ENCODE results near the gene FASTK.

FASTK gene

DNA sequence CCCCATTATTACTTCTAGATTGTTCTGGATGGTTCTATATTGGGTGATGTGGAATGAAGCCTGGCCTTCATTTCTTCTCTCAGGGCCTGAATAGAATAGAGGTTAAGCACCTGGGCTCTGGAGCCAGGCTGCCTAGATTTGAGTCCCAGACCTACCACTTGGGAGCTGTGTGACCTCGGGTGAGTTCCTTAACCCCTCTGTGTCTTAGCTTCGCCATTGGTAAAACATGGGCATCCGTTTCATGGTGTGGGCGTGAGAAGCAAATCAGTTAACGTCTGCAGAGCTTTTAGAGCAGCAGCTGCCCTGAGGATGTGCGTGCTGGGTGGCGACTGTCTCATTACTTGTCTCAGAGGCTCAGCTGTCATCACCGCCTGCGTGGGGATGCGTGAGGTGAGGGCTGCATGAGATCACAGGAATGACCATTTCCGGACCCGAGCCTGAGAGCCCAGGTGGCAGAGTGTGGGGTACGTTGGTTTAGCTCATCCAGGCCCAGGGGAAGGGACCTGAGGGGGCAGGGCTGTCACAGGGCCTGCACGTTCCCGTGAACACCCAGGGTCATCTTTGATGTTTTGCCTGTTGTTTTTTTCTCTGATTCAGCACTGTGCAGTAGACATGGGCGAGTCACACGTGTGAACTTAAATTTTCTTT, 15.3 kb upstream of the FASTK start:
- no peak for DNase-seq (ENCODE audit: low spot score)

DNA sequence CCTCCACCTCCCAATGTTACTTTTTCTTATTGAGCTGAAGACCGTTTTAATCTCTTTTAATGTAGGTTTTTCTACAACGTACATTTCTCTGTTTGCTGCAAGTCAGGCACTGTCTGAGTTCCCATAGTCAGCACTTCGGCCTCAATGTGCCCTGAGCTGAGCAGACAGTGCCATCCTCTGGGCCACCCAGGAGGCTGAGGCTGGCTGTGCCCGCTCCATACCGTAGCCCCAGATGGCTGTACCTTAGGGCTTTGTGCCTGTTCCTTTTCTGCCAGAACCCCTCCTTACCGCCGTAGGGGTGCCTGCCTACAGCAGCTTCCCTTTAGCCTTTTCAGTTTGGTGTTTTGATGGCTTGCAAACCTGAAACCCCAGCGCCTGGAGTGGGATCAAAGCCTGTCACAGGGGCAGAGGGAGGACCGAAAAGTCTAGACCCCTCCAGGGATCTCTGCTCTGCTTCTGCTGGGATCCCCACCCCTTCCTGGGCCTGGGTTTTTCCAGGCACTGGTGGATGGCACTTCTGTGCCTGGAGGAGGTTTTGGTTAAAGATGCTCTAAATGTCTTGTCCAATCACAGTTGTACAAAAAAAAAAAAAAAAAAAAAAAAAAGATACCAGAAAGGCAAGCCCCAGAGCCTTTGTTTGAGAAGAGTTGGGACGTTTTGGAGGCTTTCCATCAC, 14.7 kb upstream of the FASTK start:
- no peak for DNase-seq (ENCODE audit: low spot score)

DNA sequence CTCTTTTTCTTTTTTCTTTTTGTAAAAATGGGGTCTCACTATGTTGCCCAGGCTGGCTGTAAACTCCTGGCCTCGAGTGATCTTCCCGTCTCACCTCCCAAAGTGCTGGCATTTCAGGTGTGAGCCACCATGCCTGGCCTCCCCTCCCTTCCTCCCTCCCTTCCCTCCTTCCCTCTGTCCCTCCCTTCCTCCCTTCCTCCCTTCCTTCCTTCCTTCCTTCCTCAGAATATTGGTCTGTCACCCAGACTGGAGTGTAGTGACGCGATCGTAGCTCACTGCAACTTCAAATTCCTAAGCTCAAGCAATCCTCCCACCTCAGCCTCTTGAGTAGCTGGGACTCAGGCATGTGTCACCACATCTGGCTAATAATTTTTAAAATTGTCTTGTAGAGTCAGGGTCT, 14.1 kb upstream of the FASTK start:
- DNase-seq (ENCODE audit: low spot score), result no peak

DNA sequence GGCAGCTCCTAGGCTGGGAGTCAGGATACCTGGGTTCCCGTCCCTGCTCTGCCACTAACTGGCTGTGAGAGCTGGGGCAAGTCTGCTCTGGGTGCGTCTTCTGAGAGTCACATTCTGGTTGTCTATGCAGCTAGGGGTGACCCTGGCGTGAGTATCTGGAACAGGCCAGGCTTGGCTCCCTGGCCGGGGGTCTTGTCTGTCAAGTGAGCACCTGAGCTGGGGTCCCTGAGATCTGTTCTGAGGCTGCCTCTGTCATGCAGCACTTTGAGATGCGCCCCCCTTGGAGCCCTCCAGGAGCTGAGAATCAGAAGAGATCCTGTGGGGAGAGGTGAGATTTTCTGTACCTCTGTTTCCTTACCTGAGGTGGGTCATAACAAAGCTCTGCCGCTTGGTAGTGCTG, 13.1 kb upstream of the FASTK start:
- DNase-seq (ENCODE audit: low spot score), result no peak

DNA sequence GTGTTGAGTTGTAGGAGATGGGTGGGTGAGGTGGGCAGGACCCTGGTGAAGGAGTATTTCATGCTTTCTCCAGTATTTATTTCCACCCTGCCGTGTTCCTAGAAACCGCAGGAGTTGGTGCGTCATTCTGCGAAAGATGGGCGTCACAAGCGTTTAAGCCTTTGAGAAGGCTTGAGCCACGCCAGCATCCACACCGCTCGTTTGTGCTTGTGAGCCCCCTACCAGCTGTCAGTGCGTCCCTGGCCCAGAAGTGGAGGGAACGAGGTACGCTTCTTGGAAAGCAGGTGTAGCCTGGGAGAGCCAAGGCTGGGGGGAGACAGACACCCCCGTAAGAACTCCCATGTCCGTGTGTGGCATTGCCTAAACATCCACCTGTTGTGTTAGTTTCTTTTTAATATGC, 11.4 kb upstream of the FASTK start:
- no peak for DNase-seq (ENCODE audit: low spot score)

GRCh38 chr7:151091431-151091830, 10.8 kb upstream of the FASTK start:
- DNase-seq (ENCODE audit: low spot score), result no peak

DNA sequence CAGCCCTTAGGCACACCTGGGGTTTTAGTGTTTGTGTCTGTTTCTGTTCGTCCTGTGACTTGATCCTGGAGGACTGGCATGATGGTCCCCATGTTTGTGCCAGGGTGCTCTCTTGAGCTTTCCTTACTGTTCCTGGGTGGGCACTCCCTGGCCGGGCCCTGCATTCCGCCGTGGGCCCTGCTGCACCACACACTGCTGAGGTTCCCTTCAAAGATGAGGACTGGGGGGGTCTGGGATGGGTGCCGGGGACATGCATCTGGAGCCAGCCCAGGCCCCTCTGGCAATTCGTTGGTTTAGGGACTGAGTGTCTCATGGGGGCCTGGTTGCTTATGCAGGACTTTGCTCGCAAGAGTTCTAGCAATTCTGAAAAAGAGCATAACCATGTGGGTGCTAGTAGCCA, 10.4 kb upstream of the FASTK start:
- DNase-seq (ENCODE audit: low spot score), result no peak

DNA sequence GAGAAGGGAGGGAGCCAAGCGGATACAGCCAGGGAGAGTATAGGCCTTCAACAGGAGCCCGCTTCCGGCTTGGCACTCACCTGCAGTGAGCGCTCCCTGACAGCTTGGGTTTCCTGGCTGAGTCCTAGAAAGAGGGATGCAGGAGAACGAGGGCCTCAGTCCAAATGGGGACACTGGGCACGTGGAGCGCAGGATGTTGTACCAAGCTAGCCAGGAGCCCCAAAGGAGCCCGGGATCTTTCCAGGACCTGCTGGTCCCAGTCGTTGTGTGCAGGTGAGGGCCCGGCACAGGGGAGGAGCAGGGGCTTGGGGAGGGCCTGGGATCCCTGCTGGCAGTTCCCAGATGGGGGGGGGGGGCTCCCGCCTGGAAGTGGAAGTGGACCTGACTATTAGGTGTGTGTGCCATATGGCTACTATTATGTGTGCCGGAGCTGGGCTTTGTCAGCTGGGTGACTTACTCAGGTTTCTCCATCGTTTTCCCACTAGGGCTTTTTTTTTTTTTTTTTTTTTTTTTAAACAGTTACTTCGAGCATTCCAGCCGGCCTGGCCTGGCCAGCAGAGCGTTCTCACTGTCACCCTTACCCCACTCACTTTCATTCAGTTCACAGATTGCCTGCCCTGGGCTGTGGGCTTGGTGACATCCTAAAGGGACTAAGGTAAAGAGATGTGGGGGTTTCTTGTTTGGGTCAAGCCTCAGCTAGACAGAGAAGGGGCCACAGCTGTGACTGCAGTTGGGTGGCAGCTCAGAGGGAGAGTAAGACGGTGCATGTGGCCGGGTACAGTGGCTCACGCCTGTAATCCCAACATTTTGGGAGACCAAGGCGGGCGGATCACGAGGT, 9.5 kb upstream of the FASTK start:
- DNase-seq (ENCODE audit: low spot score), result no peak

DNA sequence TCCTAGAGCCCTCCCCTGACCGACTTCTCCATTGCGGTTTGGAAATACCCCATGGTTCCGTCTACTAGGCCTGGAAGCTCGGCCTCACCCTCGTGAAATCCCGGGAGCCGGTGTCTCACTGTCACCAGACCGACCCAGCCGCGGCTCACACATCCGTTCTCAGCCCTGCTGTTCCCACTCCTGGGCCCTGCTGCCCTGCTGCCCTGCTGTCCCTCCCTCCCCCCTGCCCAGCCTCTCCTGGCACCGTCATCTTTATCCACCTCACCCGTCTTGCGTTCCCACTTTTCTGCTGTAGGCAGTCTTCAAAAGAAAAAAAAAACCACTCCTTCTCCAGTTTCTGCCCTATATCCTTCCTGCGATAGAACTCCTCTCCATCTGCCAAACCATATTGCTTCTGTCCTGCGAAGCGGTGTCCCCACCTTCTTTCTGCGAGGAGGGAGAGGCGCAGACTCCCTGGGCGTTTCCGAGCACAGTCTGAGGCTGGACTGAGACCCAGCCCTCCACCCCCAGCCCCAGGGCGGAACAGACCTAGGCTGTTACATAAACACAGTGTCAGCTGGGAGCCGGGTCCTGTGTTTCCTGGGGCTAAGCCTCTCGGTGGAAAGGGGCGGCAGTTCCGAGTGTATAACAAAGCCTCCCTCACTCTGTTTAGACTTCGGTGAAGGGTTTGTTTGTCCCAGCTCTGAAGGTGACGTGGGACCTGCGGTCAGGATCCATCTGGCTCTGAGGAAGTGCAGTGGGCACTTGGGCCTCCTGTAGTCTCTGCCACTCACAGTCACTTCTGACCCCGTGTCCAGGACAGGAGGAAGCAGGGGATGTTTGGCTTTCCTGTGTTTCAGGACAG, 8.5 kb upstream of the FASTK start:
- DNase-seq (ENCODE audit: low spot score), result peak; percentile 50

- DNase-seq (ENCODE audit: low spot score), result no peak
Observed at GRCh38 chr7:151088019-151088855, 7.6 kb upstream of the FASTK start.

DNA sequence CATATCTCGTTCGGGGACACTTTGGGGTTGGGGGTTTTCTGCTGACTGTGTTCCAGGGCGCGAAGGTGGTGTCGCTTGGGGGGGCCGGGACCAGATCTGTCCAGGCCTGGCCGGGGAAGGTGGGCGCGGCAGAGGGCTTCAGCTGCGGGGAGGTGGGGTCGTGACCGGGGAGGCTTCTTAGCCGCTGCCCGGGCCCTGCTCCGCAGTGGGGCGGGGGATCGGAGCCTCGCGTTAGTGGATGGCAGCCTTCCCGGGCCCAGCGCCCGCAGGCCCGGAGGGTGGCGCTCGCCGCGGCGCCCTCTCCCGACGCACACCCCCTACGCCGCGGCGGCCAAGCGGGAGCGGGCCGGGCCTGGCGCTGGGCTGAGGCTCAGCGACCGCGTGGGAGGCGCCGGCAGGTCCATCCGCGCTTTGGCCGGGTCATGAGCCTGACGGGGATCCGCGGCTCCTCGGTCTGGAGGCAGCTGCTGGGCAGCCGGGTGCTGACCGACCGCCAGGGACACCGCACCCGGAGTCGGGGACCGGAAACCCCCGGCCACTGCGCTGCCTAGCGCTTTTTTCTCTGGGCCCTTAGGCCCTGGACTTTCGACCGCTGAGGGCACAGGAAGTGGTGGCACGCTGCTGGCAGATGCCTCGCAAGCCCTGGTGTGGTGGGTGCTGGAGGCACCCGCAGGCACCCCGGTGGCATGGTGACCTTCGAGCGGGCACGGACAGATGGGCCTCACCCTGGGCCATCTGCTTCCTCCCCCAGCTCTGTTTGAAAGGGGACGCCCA, 6.8 kb upstream of the FASTK start:
- DNase-seq (ENCODE audit: low spot score), result peak; percentile 79

GRCh38 chr7:151086802-151087244, 6.2 kb upstream of the FASTK start:
- DNase-seq (ENCODE audit: low spot score), result peak; percentile 60

- peak; percentile 90 for DNase-seq (ENCODE audit: low spot score)
Observed at GRCh38 chr7:151085691-151086620, 5.3 kb upstream of the FASTK start, which contains the start of gene AGAP3. Gene AGAP3 (plus strand): TSS chr7:151086475. CDS start chr7:151086742, 267 bp downstream.

DNA sequence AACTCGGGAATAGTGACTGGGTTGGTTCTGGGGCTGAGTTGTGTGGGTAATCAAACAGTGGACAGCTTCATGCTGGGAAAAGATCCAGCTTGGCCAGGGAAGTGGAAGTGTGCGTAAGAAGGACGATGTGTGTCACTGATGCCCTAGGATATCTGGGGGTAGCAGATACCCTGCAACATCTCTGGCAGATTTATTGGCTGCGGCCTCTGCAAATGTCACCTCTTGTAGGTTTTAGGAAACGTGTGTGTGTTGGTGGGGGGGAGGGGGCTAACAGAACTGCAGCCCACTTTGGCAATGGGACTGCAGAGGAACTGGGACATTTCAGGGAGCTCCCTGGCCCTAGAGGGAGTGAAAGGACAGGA, 4.7 kb upstream of the FASTK start:
- DNase-seq (ENCODE audit: low spot score), result no peak

- DNase-seq (ENCODE audit: low spot score), result no peak
Observed at GRCh38 chr7:151083824-151084160, 3.2 kb upstream of the FASTK start.

DNA sequence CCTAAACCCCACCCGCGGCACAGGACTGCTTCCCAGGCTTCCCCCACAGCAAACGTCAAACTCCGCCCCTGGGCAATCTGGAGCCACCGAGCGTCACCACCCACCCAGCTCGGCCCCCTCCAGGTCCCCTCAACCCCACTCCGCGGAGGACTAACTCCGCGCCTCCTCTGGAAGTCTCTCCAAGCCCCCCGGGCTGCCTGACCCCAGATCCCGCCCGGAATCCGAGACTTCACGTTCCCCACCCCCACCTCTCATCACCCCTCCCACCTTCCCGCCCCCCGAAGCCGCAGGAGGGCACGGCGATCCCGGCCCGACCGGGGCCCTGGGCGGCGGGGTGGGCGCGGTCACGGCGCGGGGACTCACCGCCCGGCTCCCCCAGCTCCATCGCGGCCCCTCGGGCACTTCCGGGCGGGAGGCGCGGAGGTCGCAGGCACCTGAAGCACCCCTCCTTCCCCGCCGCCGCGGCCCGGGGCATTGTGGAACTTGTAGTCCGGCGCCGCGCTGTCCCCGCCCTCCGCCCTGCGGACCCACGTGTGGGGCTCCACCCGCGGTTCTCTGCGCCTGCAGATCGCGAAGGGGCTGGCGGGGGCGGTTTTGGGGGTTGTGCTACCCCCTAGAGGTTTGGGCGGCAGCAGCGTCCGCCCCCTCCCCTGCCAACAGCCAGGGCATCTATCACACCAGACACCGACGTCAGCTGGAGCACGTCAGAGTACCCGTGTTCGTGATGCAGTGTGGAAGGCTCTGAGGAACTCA, 2.6 kb upstream of the FASTK start, which contains the start of gene TMUB1:
Gene TMUB1 (minus strand): TSS at position 423 of the 753 bp plus-strand sequence. CDS start 930 bp downstream, outside the sequence.
- peak; percentile 75 for DNase-seq (ENCODE audit: low spot score)

GRCh38 chr7:151082141-151083070, 1.8 kb upstream of the FASTK start:
- peak; percentile 27 for DNase-seq (ENCODE audit: low spot score)

All from hepatic stellate cell (primary cell).